GM23338 (cell line): ENCODE measurements around the gene CHSY1. TPM values are rescaled to one million over a fixed set of nuclear protein-coding genes. Genes with fewer than 3 reads are reported as not detected.

Experiments
- ATAC-seq: fragments of 200-7000 bp; cut with Tn5 transposase; 3 replicates; pipeline ENCODE4 v1.9.1; 2020
- DNase-seq: peaks from one replicate; pipeline ENCODE4 v3.0.0-alpha.2; 2015; ENCODE audit warnings: low spot score
- H2AFZ ChIP-seq: fragments of 200-600 bp; sonication (generic); 2 replicates; pipeline ENCODE4 v1.8.0; 2016; ENCODE audit warnings: antibody characterized with exemption, mild to moderate bottlenecking, moderate library complexity
- H3F3A ChIP-seq: fragments of 200-600 bp; sonication (generic); replicated peaks from 2 replicates; pipeline ENCODE4 v1.8.0; 2017; ENCODE audit warnings: antibody characterized with exemption, mixed run types, low read depth
- H3K27ac ChIP-seq: fragments of 200-600 bp; sonication (generic); 2 replicates; pipeline ENCODE4 v1.6.1; 2016; ENCODE audit warnings: low read depth
- H3K27me3 ChIP-seq: fragments of 200-600 bp; sonication (generic); 2 replicates; pipeline ENCODE4 v1.8.0; 2016; ENCODE audit warnings: mild to moderate bottlenecking, mixed run types, moderate library complexity; ENCODE audit not compliant: insufficient read depth
- H3K36me3 ChIP-seq: fragments of 200-600 bp; sonication (generic); 2 replicates; pipeline ENCODE4 v1.8.0; 2016; ENCODE audit warnings: mild to moderate bottlenecking; ENCODE audit not compliant: insufficient read depth
- H3K4me1 ChIP-seq: fragments of 200-600 bp; sonication (generic); 2 replicates; pipeline ENCODE4 v1.8.0; 2016; ENCODE audit warnings: mild to moderate bottlenecking, moderate library complexity; ENCODE audit not compliant: insufficient read depth
- H3K4me2 ChIP-seq: fragments of 200-600 bp; sonication (generic); 2 replicates; pipeline ENCODE4 v1.7.1; 2017; ENCODE audit warnings: mixed run types
- H3K4me3 ChIP-seq: fragments of 200-600 bp; sonication (generic); 2 replicates; pipeline ENCODE4 v1.6.1; 2016; ENCODE audit warnings: mixed run types
- H3K79me2 ChIP-seq: fragments of 200-600 bp; sonication (generic); replicated peaks from 2 replicates; pipeline ENCODE4 v1.8.0; 2017; ENCODE audit warnings: mild to moderate bottlenecking; ENCODE audit not compliant: insufficient read depth
- H3K9me2 ChIP-seq: fragments of 200-600 bp; sonication (generic); 2 replicates; pipeline ENCODE4 v1.8.0; 2017; ENCODE audit not compliant: insufficient read depth
- H4K20me1 ChIP-seq: fragments of 200-600 bp; sonication (generic); replicated peaks from 2 replicates; pipeline ENCODE4 v1.8.0; 2017; ENCODE audit warnings: mild to moderate bottlenecking; ENCODE audit not compliant: insufficient read depth
- H3K27ac Mint-ChIP-seq: 2 replicates; pipeline ENCODE4 v1.8.0; 2020; ENCODE audit warnings: inconsistent platforms, mild to moderate bottlenecking, moderate library complexity, mixed read lengths
- H3K27me3 Mint-ChIP-seq: 3 replicates; pipeline ENCODE4 v1.8.0; 2022; ENCODE audit warnings: low read depth, mild to moderate bottlenecking, moderate library complexity, mixed read lengths, inconsistent platforms; ENCODE audit not compliant: insufficient read depth, poor library complexity
- H3K36me3 Mint-ChIP-seq: 3 replicates; pipeline ENCODE4 v1.8.0; 2021; ENCODE audit warnings: low read depth, mild to moderate bottlenecking, inconsistent platforms, moderate library complexity, mixed read lengths
- H3K4me1 Mint-ChIP-seq: 3 replicates; pipeline ENCODE4 v1.8.0; 2020; ENCODE audit warnings: mild to moderate bottlenecking, inconsistent platforms, mixed read lengths
- H3K4me3 Mint-ChIP-seq: 3 replicates; pipeline ENCODE4 v1.8.0; 2021; ENCODE audit warnings: moderate library complexity, mild to moderate bottlenecking, inconsistent platforms, mixed read lengths
- H3K9me3 Mint-ChIP-seq: 3 replicates; pipeline ENCODE4 v1.8.0; 2020; ENCODE audit warnings: moderate library complexity, mild to moderate bottlenecking, inconsistent platforms, mixed read lengths
- EZH2phosphoT487 ChIP-seq: fragments of 200-600 bp; sonication (generic); IDR thresholded peaks from one replicate; pipeline ENCODE4 v1.8.1; 2018; ENCODE audit warnings: antibody characterized with exemption; ENCODE audit not compliant: unreplicated experiment
- JUNB ChIP-seq: IDR thresholded peaks from one replicate; pipeline ENCODE4 v1.6.1; 2016; ENCODE audit warnings: antibody characterized with exemption; ENCODE audit not compliant: unreplicated experiment
- NANOG ChIP-seq: IDR thresholded peaks from 2 replicates; pipeline ENCODE4 v1.6.1; 2016; ENCODE audit warnings: antibody characterized with exemption, borderline replicate concordance
- POLR2AphosphoS5 ChIP-seq: IDR thresholded peaks from 2 replicates; pipeline ENCODE4 v1.6.1; 2016; ENCODE audit warnings: antibody characterized with exemption, low read depth
- ZNF331 ChIP-seq: fragments of 250-450 bp; sonication (Bioruptor Pico); IDR thresholded peaks from 2 replicates; pipeline ENCODE4 v1.5.0; 2020; ENCODE audit warnings: low read depth, mild to moderate bottlenecking, moderate library complexity
- polyA plus RNA-seq: library from polyadenylated mRNA; unstranded; fragments of >200 nt; fragmentation: Nextera tagmentation; extraction: Ambion mirVana; gene quantifications from 2 replicates; pipeline ENCODE4 v1.2.1, GENCODE V29; 2016
- total RNA-seq: library from RNA; depleted of rRNA; stranded (reverse); fragments of >200 nt; shearing (Covaris generic); gene quantifications from 2 replicates; pipeline ENCODE4 v1.2.3, GENCODE V29; 2014
- TF ChIP-seq, protein P1 (sequence below), 2 experiments: fragments of 200-600 bp in 1 of 2; sonication (generic) in 1 of 2; conservative IDR thresholded peaks; 2 replicates each; pipeline versions ENCODE4 v1.5.1 to v1.6.1; 2016 to 2017; ENCODE audit warnings: antibody characterized with exemption in 2 of 2, low read depth in 2 of 2, mild to moderate bottlenecking in 2 of 2, moderate library complexity in 1 of 2
- TF ChIP-seq, protein P2 (sequence below): fragments of 250-450 bp; sonication (Bioruptor Pico); IDR thresholded peaks from 2 replicates; pipeline ENCODE4 v1.5.0; 2020; ENCODE audit warnings: mild to moderate bottlenecking, moderate library complexity
- TF ChIP-seq, protein P3 (sequence below): IDR thresholded peaks from one replicate; pipeline ENCODE4 v1.6.1; 2018; ENCODE audit warnings: antibody characterized with exemption; ENCODE audit not compliant: unreplicated experiment

The CHSY1 gene
- total and polyA plus RNA-seq, 2 experiments from 2014 or later = 9.8 to 47.7 TPM

DNA sequence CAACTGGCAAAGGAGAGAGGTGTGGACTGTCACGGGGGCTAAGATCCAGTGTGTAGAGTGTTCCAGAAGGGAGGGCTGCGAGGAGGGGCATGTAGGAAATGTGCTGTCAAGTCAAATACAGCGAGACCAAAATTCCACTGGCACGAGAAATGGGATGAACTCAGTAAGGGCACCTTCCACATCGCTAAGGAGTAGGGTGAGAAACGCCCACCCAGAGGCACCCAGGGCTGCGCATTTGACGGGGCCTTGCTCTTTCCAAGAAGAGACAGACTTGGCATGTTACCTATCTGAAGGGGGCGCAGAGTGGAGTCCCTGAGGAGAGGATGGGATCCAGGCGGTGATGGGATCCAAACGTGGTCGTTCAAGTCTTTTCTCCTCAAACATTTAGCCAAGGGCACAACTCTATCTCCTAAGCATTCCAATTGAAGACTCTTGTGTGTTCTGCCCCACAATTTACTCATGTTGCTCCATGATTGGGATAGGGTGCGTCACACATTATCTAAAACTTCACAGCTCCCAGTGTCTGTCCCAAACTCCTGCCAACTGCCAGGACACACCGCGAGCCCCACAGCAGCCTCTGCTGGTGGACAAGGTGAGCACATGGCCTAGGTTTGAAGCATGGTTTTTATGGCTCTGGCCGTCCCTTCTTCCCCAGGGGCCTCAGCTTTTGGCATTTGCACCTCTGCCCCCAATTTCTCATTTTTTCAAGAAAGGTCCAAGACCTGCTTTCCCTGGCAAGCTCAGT lies 17.8 kb upstream of the CHSY1 start:
- TF ChIP-seq NANOG (no peak), POLR2AphosphoS5 (no peak), ZNF331 (CRISPR knock-in tag) (no peak), EZH2phosphoT487 (no peak)
- TF ChIP-seq, protein P1, sequence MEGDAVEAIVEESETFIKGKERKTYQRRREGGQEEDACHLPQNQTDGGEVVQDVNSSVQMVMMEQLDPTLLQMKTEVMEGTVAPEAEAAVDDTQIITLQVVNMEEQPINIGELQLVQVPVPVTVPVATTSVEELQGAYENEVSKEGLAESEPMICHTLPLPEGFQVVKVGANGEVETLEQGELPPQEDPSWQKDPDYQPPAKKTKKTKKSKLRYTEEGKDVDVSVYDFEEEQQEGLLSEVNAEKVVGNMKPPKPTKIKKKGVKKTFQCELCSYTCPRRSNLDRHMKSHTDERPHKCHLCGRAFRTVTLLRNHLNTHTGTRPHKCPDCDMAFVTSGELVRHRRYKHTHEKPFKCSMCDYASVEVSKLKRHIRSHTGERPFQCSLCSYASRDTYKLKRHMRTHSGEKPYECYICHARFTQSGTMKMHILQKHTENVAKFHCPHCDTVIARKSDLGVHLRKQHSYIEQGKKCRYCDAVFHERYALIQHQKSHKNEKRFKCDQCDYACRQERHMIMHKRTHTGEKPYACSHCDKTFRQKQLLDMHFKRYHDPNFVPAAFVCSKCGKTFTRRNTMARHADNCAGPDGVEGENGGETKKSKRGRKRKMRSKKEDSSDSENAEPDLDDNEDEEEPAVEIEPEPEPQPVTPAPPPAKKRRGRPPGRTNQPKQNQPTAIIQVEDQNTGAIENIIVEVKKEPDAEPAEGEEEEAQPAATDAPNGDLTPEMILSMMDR (conservative IDR thresholded peaks at IDR 0.05; ENCODE audit: low read depth in 2 of 2) = peak; percentile 55 to 74
- H3K4me3 Mint-ChIP-seq = no peak overlapping the region
- H3K9me2 ChIP-seq = no peaks in the 10 kb centered on the region
- no peak overlapping the region for H3K27ac Mint-ChIP-seq
- peaks cover 35% of the 10 kb centered on the region for H3K36me3 ChIP-seq
- peaks cover 21% of the 10 kb centered on the region for H3F3A ChIP-seq
- H3K27me3 ChIP-seq = no peaks in the 10 kb centered on the region
- no peak overlapping the region for H3K4me2 ChIP-seq
- peak; percentile 69 for DNase-seq
- H3K4me1 ChIP-seq = peaks cover 8% of the 10 kb centered on the region; the same call in 1 of the 2 replicates
- no peaks in the 10 kb centered on the region for H4K20me1 ChIP-seq
- H3K27ac ChIP-seq = no peak overlapping the region
- no peak overlapping the region for H2AFZ ChIP-seq
- no peaks in the 10 kb centered on the region for H3K9me3 Mint-ChIP-seq
- peaks cover 10% of the 10 kb centered on the region for H3K27me3 Mint-ChIP-seq
- ATAC-seq = peak; percentile 78
- H3K36me3 Mint-ChIP-seq = peaks cover 53% of the 10 kb centered on the region
- H3K4me1 Mint-ChIP-seq = peaks cover 9% of the 10 kb centered on the region; the same call in 2 of the 3 replicates
- H3K79me2 ChIP-seq = no peaks in the 10 kb centered on the region
- H3K4me3 ChIP-seq = no peak overlapping the region

DNA sequence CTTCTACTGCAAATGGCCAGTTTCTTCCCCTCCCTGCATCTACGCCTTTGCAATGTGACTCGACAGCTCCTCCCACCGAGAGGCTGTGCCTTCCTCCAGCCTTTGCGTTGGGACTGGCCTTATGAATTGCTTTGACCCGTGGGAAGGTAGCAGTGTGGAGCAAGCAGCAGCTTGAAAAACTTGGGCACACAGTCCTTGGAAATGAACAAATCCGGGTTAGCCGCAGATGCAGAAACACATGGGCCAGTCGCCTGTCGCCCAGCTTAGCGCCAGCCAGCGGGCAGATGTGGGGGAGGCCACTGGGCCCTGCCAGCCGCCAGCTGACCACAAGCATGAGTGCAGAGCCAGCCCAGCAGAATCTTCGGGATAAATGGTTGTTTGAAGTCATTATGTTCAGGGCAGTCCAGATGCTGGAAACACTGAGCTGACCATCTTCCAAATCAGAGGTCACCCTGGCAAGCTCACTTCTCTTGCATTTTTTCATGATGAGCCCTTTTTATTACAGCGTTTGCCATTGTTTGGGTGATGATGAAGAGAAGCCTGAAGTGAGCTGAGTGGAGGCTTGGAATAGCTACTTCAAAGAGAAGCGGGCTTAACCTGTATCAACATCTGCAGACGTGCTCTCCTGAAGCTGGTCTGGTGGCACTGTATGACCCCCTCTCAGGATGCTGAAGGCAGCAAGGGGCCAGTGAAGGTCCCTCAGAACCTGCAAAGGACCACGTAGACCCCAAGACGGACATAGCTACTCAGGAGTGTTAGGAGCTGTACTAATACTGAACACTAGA lies 15.7 kb upstream of the CHSY1 start:
- Mint-ChIP-seq H3K4me3 (no peak overlapping the region), H3K27me3 (peaks cover 12% of the 10 kb centered on the region), H3K27ac (no peak overlapping the region; the same call in 1 of the 2 replicates), H3K36me3 (peaks cover 31% of the 10 kb centered on the region), H3K9me3 (no peaks in the 10 kb centered on the region), H3K4me1 (peaks cover 9% of the 10 kb centered on the region)
- H3K9me2 ChIP-seq = no peaks in the 10 kb centered on the region
- ATAC-seq (peak; percentile 74), DNase-seq (peak; percentile 63)
- no peak overlapping the region for H2AFZ ChIP-seq
- H3K79me2 ChIP-seq = no peaks in the 10 kb centered on the region
- peaks cover 8% of the 10 kb centered on the region; the same call in 1 of the 2 replicates for H3K4me1 ChIP-seq
- no peaks in the 10 kb centered on the region for H3K27me3 ChIP-seq
- no peak overlapping the region for H3K27ac ChIP-seq
- H4K20me1 ChIP-seq = no peaks in the 10 kb centered on the region
- no peak overlapping the region for H3K4me2 ChIP-seq
- peaks cover 19% of the 10 kb centered on the region for H3K36me3 ChIP-seq
- peaks cover 13% of the 10 kb centered on the region for H3F3A ChIP-seq
- H3K4me3 ChIP-seq = no peak overlapping the region
- TF ChIP-seq, protein P2, sequence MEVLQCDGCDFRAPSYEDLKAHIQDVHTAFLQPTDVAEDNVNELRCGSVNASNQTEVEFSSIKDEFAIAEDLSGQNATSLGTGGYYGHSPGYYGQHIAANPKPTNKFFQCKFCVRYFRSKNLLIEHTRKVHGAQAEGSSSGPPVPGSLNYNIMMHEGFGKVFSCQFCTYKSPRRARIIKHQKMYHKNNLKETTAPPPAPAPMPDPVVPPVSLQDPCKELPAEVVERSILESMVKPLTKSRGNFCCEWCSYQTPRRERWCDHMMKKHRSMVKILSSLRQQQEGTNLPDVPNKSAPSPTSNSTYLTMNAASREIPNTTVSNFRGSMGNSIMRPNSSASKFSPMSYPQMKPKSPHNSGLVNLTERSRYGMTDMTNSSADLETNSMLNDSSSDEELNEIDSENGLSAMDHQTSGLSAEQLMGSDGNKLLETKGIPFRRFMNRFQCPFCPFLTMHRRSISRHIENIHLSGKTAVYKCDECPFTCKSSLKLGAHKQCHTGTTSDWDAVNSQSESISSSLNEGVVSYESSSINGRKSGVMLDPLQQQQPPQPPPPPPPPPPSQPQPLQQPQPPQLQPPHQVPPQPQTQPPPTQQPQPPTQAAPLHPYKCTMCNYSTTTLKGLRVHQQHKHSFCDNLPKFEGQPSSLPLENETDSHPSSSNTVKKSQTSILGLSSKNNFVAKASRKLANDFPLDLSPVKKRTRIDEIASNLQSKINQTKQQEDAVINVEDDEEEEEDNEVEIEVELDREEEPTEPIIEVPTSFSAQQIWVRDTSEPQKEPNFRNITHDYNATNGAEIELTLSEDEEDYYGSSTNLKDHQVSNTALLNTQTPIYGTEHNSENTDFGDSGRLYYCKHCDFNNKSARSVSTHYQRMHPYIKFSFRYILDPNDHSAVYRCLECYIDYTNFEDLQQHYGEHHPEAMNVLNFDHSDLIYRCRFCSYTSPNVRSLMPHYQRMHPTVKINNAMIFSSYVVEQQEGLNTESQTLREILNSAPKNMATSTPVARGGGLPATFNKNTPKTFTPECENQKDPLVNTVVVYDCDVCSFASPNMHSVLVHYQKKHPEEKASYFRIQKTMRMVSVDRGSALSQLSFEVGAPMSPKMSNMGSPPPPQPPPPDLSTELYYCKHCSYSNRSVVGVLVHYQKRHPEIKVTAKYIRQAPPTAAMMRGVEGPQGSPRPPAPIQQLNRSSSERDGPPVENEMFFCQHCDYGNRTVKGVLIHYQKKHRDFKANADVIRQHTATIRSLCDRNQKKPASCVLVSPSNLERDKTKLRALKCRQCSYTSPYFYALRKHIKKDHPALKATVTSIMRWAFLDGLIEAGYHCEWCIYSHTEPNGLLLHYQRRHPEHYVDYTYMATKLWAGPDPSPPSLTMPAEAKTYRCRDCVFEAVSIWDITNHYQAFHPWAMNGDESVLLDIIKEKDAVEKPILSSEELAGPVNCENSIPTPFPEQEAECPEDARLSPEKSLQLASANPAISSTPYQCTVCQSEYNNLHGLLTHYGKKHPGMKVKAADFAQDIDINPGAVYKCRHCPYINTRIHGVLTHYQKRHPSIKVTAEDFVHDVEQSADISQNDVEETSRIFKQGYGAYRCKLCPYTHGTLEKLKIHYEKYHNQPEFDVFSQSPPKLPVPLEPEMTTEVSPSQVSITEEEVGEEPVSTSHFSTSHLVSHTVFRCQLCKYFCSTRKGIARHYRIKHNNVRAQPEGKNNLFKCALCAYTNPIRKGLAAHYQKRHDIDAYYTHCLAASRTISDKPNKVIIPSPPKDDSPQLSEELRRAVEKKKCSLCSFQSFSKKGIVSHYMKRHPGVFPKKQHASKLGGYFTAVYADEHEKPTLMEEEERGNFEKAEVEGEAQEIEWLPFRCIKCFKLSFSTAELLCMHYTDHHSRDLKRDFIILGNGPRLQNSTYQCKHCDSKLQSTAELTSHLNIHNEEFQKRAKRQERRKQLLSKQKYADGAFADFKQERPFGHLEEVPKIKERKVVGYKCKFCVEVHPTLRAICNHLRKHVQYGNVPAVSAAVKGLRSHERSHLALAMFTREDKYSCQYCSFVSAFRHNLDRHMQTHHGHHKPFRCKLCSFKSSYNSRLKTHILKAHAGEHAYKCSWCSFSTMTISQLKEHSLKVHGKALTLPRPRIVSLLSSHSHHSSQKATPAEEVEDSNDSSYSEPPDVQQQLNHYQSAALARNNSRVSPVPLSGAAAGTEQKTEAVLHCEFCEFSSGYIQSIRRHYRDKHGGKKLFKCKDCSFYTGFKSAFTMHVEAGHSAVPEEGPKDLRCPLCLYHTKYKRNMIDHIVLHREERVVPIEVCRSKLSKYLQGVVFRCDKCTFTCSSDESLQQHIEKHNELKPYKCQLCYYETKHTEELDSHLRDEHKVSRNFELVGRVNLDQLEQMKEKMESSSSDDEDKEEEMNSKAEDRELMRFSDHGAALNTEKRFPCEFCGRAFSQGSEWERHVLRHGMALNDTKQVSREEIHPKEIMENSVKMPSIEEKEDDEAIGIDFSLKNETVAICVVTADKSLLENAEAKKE = no peak
- TF ChIP-seq JUNB (no peak), NANOG (no peak)
- TF ChIP-seq, protein P3, sequence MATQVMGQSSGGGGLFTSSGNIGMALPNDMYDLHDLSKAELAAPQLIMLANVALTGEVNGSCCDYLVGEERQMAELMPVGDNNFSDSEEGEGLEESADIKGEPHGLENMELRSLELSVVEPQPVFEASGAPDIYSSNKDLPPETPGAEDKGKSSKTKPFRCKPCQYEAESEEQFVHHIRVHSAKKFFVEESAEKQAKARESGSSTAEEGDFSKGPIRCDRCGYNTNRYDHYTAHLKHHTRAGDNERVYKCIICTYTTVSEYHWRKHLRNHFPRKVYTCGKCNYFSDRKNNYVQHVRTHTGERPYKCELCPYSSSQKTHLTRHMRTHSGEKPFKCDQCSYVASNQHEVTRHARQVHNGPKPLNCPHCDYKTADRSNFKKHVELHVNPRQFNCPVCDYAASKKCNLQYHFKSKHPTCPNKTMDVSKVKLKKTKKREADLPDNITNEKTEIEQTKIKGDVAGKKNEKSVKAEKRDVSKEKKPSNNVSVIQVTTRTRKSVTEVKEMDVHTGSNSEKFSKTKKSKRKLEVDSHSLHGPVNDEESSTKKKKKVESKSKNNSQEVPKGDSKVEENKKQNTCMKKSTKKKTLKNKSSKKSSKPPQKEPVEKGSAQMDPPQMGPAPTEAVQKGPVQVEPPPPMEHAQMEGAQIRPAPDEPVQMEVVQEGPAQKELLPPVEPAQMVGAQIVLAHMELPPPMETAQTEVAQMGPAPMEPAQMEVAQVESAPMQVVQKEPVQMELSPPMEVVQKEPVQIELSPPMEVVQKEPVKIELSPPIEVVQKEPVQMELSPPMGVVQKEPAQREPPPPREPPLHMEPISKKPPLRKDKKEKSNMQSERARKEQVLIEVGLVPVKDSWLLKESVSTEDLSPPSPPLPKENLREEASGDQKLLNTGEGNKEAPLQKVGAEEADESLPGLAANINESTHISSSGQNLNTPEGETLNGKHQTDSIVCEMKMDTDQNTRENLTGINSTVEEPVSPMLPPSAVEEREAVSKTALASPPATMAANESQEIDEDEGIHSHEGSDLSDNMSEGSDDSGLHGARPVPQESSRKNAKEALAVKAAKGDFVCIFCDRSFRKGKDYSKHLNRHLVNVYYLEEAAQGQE = no peak
